Measurements from ENCODE around the gene NFYA.

Gene NFYA

GRCh38 chr6:41036601-41037000 lies 36.2 kb upstream of the NFYA start:
- no peaks in the 10 kb centered on the region for H3K36me3 ChIP-seq
- no peaks in the 10 kb centered on the region for H3K4me1 ChIP-seq
- H4K20me1 ChIP-seq, result no peaks in the 10 kb centered on the region
- TF ChIP-seq Cebpa-rat (IDR thresholded peaks at IDR 0.05), result no peak
- no peak overlapping the region for H3K4me2 ChIP-seq
- no peak overlapping the region for H3K27ac ChIP-seq
- no peaks in the 10 kb centered on the region for H3K27me3 ChIP-seq
- no peak overlapping the region for H3K9ac ChIP-seq
- H3K4me3 ChIP-seq, result no peak overlapping the region
- H3K9me3 ChIP-seq, result no peaks in the 10 kb centered on the region

- no peak overlapping the region for H3K4me3 ChIP-seq
- no peaks in the 10 kb centered on the region for H3K36me3 ChIP-seq
- H3K9ac ChIP-seq, result no peak overlapping the region
- TF ChIP-seq Cebpa-rat (IDR thresholded peaks at IDR 0.05), result no peak
- H4K20me1 ChIP-seq, result no peaks in the 10 kb centered on the region
- H3K4me2 ChIP-seq, result no peak overlapping the region
- H3K27ac ChIP-seq, result no peak overlapping the region
- no peaks in the 10 kb centered on the region for H3K9me3 ChIP-seq
- H3K27me3 ChIP-seq, result no peaks in the 10 kb centered on the region
- no peaks in the 10 kb centered on the region for H3K4me1 ChIP-seq
These were observed 35.5 kb upstream of the NFYA start for GRCh38 chr6:41037107-41037900.

DNA sequence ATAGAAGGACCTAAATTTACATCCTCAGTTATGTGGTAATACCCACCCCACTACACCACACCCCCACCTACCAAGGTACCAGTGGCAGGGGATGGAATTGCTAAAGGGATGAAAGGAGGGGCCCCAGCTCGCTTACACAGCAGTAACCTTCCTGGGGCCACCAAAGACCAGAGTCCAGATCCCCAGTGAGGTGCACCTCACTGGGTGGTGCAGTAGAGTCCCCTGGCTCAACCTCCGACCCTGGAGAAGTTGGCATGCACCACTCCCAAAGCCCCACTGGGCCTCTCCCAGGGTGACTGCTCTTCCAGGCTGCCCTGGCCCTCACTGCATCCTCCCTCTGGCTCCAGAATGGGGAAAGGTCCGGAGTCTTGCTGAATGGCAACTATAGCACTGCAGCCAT lies 34.6 kb upstream of the NFYA start:
- Histone ChIP-seq H3K4me2 (no peak overlapping the region), H3K27ac (no peak overlapping the region), H3K27me3 (no peaks in the 10 kb centered on the region), H3K9ac (no peak overlapping the region), H3K36me3 (no peaks in the 10 kb centered on the region), H3K4me1 (no peaks in the 10 kb centered on the region), H4K20me1 (no peaks in the 10 kb centered on the region), H3K4me3 (no peak overlapping the region), H3K9me3 (no peaks in the 10 kb centered on the region)
- TF ChIP-seq Cebpa-rat (IDR thresholded peaks at IDR 0.05), result no peak

DNA sequence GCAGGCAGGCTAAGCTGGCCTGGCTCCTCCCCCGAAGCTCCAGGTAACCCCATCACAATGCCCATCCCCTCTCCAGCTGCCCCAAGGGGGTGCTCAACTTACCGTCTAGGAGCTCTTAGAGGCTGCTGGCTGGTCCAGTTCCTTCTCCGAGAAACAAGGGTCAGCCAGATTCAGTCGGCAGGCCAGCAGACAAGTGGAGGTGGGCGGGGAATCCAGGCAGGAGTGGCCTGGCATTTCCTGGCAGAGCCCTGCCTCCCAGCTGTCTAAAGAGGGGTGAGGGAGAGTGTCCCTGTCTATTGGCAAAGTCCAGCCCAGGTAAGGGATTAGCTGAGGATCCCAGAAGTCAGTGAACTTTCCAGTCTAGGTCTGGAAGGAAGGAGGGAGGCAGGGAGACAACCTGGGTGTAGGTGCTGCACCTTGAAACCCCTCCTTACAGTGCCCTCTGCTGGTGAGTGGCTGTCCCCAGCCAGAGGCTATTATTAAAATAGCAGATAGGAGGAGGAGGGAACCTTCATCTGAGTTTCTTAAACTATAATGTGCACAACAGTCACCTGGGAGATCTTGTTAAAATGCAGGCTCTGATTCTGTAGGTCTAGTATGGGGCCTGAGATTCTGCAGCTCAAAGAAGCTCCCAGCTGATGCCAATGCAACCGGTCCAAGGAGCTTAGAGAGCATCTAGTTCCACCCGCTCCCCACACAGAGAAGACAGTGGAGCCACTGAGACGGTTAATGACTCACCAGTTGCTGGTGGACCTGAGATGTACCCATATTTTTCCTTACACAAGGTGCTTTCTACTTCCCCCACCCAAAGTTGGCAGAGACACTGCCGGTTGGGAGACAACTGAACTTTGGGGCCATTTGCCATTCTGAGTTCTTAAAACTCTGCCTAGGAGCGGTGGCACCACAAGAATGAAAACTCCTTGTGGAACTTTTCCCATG lies 33.4 kb upstream of the NFYA start, which contains the start of gene UNC5CL:
TSS of gene UNC5CL (minus strand) at position 162 of the 939 bp plus-strand sequence. CDS start 4,147 bp downstream, outside the sequence.
- H3K27ac ChIP-seq, result no peak within 1 kb of the TSS
- H3K27me3 ChIP-seq, result no peaks in the 10 kb centered on the region
- no peaks in the 10 kb centered on the region for H3K4me1 ChIP-seq
- H3K9me3 ChIP-seq, result no peaks in the 10 kb centered on the region
- no peaks in the 10 kb centered on the region for H4K20me1 ChIP-seq
- no peak for TF ChIP-seq Cebpa-rat (IDR thresholded peaks at IDR 0.05)
- H3K4me2 ChIP-seq, result no peak within 1 kb of the TSS
- H3K4me3 ChIP-seq, result no peak within 1 kb of the TSS
- no peaks in the 10 kb centered on the region for H3K36me3 ChIP-seq
- no peak within 1 kb of the TSS for H3K9ac ChIP-seq

DNA sequence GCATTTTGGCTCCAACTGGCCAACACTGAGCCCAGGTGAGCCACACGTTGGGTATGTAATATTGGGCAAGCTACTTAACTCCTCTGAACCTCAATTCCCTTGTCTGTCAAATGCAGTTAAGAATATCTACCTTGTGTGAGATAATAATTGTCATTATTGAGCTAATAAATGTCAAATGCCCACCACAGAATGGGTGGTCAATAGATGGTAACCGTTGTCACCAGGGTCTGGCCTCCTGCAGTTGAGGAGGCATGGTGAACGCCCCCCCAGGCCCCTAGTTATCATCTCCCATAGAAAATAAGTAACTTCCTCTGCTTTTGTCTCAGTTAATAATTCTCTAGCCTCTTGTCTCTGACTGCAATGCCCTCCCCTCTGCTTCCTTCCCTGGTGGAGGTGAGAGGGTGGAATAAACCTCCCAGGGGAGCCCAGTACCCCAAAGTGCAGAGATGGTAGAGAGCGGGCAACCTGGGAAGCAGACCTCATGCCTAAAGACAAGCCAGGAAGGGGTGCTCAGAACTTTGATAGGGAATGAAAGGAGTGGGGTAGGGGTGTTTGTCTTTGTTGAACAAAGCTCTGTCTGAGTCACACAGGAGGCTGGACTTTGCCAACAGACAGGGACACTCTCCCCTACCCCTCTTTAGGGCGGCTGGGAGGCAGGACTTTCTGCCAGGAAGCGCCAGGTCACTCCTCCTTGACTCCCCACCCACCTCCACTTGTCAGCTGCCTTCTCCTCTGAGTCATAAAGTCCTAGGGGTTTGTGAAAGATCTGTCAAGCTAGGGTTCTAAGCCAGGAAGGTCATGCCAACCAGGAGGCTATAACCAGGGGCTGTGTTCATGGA lies 32.5 kb upstream of the NFYA start:
- H3K9me3 ChIP-seq, result no peaks in the 10 kb centered on the region
- H3K36me3 ChIP-seq, result no peaks in the 10 kb centered on the region
- no peaks in the 10 kb centered on the region for H4K20me1 ChIP-seq
- no peaks in the 10 kb centered on the region for H3K27me3 ChIP-seq
- no peak overlapping the region for H3K27ac ChIP-seq
- H3K4me1 ChIP-seq, result no peaks in the 10 kb centered on the region
- H3K4me3 ChIP-seq, result no peak overlapping the region
- H3K4me2 ChIP-seq, result no peak overlapping the region
- no peak overlapping the region for H3K9ac ChIP-seq
- no peak for TF ChIP-seq Cebpa-rat (IDR thresholded peaks at IDR 0.05)

GRCh38 chr6:41040940-41041536 lies 31.7 kb upstream of the NFYA start:
- no peaks in the 10 kb centered on the region for H3K36me3 ChIP-seq
- no peak overlapping the region for H3K27ac ChIP-seq
- no peaks in the 10 kb centered on the region for H3K27me3 ChIP-seq
- H3K4me1 ChIP-seq, result no peaks in the 10 kb centered on the region
- no peak for TF ChIP-seq Cebpa-rat (IDR thresholded peaks at IDR 0.05)
- no peaks in the 10 kb centered on the region for H4K20me1 ChIP-seq
- no peak overlapping the region for H3K4me2 ChIP-seq
- no peak overlapping the region for H3K9ac ChIP-seq
- H3K4me3 ChIP-seq, result no peak overlapping the region
- no peaks in the 10 kb centered on the region for H3K9me3 ChIP-seq

DNA sequence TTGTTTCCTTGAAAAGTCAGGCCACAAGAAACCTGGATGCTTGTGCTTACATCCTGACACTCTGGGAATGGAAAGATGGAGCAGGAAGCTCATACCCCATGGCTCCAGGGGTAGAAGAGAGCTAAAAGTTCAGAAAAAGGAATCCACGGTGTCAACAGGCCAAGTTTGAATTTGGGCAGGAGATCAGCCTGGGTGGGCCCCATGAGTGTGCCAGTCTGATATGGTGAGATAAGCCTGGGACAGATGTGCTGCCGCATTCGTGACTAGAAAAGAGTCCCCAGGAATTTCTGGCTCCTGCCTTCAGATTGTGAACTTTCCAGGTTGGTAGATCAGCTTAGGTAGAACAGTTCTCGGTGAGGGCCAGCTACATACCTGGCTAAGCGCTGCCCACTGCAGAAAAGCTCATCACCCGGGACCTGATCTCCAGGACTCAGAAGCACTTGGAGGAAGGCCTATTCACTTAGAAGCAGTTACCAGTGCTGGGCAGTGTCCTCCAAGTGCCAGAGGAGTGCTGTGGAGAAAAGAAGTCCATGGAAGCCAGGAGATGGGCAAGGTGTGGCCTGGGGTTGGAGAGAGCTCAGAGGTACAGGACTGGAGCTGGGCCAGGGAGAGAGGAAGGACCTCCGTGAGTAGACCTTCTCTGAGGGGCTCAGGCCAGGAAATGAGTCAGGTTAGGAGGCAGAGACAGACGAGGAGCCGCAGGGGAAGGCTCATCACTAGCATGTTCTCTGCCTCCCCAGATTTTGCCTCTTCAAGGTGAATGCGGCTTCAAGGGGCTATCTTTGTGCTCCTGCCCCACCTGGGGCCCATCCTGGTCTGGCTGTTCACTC lies 30.3 kb upstream of the NFYA start, which contains the start of gene TSPO2:
TSS of gene TSPO2 (plus strand) at position 242 of the 830 bp plus-strand sequence. CDS start at position 761, 519 bp downstream.
- H3K27me3 ChIP-seq, result no peaks in the 10 kb centered on the region
- no peak for TF ChIP-seq Cebpa-rat (IDR thresholded peaks at IDR 0.05)

DNA sequence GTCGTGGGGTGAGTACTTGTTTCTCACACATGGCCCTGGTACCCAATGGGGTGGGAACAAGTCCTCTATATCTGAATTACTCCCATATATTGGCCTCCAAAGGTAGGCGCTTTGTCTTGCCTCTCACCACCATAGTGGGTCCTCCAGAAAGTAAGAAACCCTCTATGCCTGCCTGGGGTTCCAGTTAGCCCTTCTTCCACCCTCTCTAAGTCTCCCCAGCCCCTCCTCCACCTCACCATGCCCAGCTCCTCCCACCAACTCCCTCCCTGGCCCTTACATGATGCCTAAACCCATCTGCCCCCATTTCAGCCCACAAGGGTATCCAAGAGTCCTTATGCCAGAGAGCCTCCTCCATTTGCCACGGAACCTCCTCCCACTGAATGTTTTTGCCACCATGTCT lies 29.6 kb upstream of the NFYA start:
- Histone ChIP-seq H3K27ac (no peak overlapping the region), H4K20me1 (no peaks in the 10 kb centered on the region), H3K9ac (no peak overlapping the region), H3K4me3 (no peak overlapping the region), H3K36me3 (no peaks in the 10 kb centered on the region), H3K4me1 (no peaks in the 10 kb centered on the region), H3K27me3 (no peaks in the 10 kb centered on the region), H3K9me3 (no peaks in the 10 kb centered on the region), H3K4me2 (no peak overlapping the region)
- no peak for TF ChIP-seq Cebpa-rat (IDR thresholded peaks at IDR 0.05)

More for the DNA sequence above, 30.3 kb upstream of the NFYA start, which contains the start of gene TSPO2:
- H4K20me1 ChIP-seq, result no peaks in the 10 kb centered on the region
- H3K27ac ChIP-seq, result no peak within 1 kb of the TSS
- H3K4me3 ChIP-seq, result no peak within 1 kb of the TSS
- H3K4me1 ChIP-seq, result no peaks in the 10 kb centered on the region
- H3K9ac ChIP-seq, result no peak within 1 kb of the TSS
- H3K9me3 ChIP-seq, result no peaks in the 10 kb centered on the region
- no peak within 1 kb of the TSS for H3K4me2 ChIP-seq
- H3K36me3 ChIP-seq, result no peaks in the 10 kb centered on the region

Data from BLaER1 (cell line).